Caco-2 (cell line): ENCODE results near the gene UPP1. TPM values are rescaled to one million over a fixed set of nuclear protein-coding genes. Genes with fewer than 3 reads are reported as not detected.
"Not testable (repeated sequence)": the region's sequence is repeated elsewhere in the genome, so short reads cannot be mapped to it uniquely, and the experiment has no call there.

Experiments used
- BruUV-seq: library from RNA; stranded (reverse); fragments of 400-500 nt; replicated peaks from 2 replicates; lab custom pipeline; 2021; lab: Mats Ljungman, UMichigan
- CTCF ChIA-PET: fragments of 300-600 bp; sonication (Branson Sonifier 250); formaldehyde crosslinking; loops from one replicate; lab custom pipeline; 2022; ENCODE audit warnings: antibody characterized with exemption; lab: Charles Lee
- POLR2A ChIA-PET: fragments of 300-600 bp; sonication (Branson Sonifier 250); formaldehyde crosslinking; loops from one replicate; lab custom pipeline; 2022; ENCODE audit warnings: antibody characterized with exemption; lab: Charles Lee
- DNase-seq, 2 experiments: peaks; one replicate each; pipeline versions ENCODE4 v3.0.0 to v3.0.0-alpha.2; 2020 to 2022
- H3K27me3 ChIP-seq: replicated peaks from 2 replicates; pipeline ENCODE4 v1.6.0; 2011; ENCODE audit warnings: low read length; ENCODE audit not compliant: control insufficient read depth, insufficient read depth
- H3K36me3 ChIP-seq: 2 replicates; pipeline ENCODE4 v1.5.1; 2011; ENCODE audit warnings: low read length; ENCODE audit not compliant: control insufficient read depth, insufficient read depth
- H3K4me1 ChIP-seq: fragments of 250-450 bp; sonication (Bioruptor Pico); 2 replicates; pipeline ENCODE4 v1.5.1; 2020; ENCODE audit warnings: mild to moderate bottlenecking
- H3K4me3 ChIP-seq: 2 replicates; pipeline ENCODE4 v1.5.1; 2011; ENCODE audit warnings: low read depth, mild to moderate bottlenecking, control low read depth, low read length
- H3K9me3 ChIP-seq: fragments of 250-450 bp; sonication (Bioruptor Pico); 2 replicates; pipeline ENCODE4 v1.5.1; 2020; ENCODE audit warnings: mild to moderate bottlenecking, moderate library complexity
- H3K27ac Mint-ChIP-seq: one replicate; pipeline ENCODE4 v1.8.0; 2022; ENCODE audit warnings: mixed read lengths; ENCODE audit not compliant: unreplicated experiment
- H3K27me3 Mint-ChIP-seq: one replicate; pipeline ENCODE4 v1.8.0; 2022; ENCODE audit warnings: mixed read lengths; ENCODE audit not compliant: insufficient read depth, unreplicated experiment
- H3K36me3 Mint-ChIP-seq: one replicate; pipeline ENCODE4 v1.8.0; 2022; ENCODE audit warnings: mild to moderate bottlenecking, mixed read lengths; ENCODE audit not compliant: insufficient read depth, unreplicated experiment
- H3K4me1 Mint-ChIP-seq: one replicate; pipeline ENCODE4 v1.8.0; 2022; ENCODE audit warnings: low read depth, mixed read lengths; ENCODE audit not compliant: unreplicated experiment
- H3K4me3 Mint-ChIP-seq: one replicate; pipeline ENCODE4 v1.8.0; 2022; ENCODE audit warnings: mild to moderate bottlenecking, moderate library complexity, mixed read lengths; ENCODE audit not compliant: unreplicated experiment
- H3K9me3 Mint-ChIP-seq: one replicate; pipeline ENCODE4 v1.8.0; 2022; ENCODE audit warnings: mixed read lengths; ENCODE audit not compliant: unreplicated experiment
- CTCF ChIP-seq, 2 experiments: fragments of 200-600 bp in 1 of 2; IDR thresholded peaks; 1 replicate in 1 of 2; 2 replicates in 1 of 2; pipeline versions ENCODE4 v1.5.1 to v1.8.0; 2011 to 2022; ENCODE audit warnings: antibody characterized with exemption in 1 of 2, control low read depth in 1 of 2, inconsistent platforms in 1 of 2, low read depth in 1 of 2, low read length in 1 of 2, mild to moderate bottlenecking in 1 of 2, moderate library complexity in 1 of 2; ENCODE audit not compliant: insufficient read depth in 1 of 2, severe bottlenecking in 1 of 2, unreplicated experiment in 1 of 2
- intact Hi-C: fragments of 100-400 bp; cut with micrococcal nuclease; formaldehyde crosslinking; loops from one replicate; pipeline ENCODE4 v1.10.0; 2022; ENCODE audit not compliant: unreplicated experiment
- total RNA-seq: library from RNA; stranded (reverse); gene quantifications from 2 replicates; pipeline ENCODE4 v1.2.3, GENCODE V29; 2022

Gene UPP1
- total RNA-seq, 1 experiment from 2014 or later: 20.6 TPM

GRCh38 chr7:48116043-48116442 is 27.0 kb downstream of the UPP1 start:
- H3K36me3 Mint-ChIP-seq: peaks cover 5% of the 10 kb centered on the region
- H3K4me1 Mint-ChIP-seq: peaks cover 8% of the 10 kb centered on the region
- Histone ChIP-seq H3K9me3 (0 out of 2 replicates have a peak, but pooled peaks cover 3% of the 10 kb centered on the region), H3K27me3 (no peaks in the 10 kb centered on the region), H3K4me1 (no peaks in the 10 kb centered on the region), H3K4me3 (no peak overlapping the region), H3K36me3 (no peaks in the 10 kb centered on the region)
- peaks cover 6% of the 10 kb centered on the region for H3K9me3 Mint-ChIP-seq
- no peak for TF ChIP-seq CTCF (IDR thresholded peaks at IDR 0.05; ENCODE audit: insufficient read depth in 1 of 2, low read depth in 1 of 2, low read length in 1 of 2, severe bottlenecking in 1 of 2, unreplicated experiment in 1 of 2)
- no peak for DNase-seq
- intact Hi-C loops: no loop called here
- H3K27me3 Mint-ChIP-seq: no peaks in the 10 kb centered on the region
- POLR2A ChIA-PET: no interaction called here
- no peak overlapping the region for H3K27ac Mint-ChIP-seq
- CTCF ChIA-PET: interaction anchor here (0.6 kb wide), 1 partner anchor 12 kb away, joined by 3 read pairs; no protein-coding TSS in a partner anchor
- no peak overlapping the region for H3K4me3 Mint-ChIP-seq
- no TSS peak for BruUV-seq

DNA sequence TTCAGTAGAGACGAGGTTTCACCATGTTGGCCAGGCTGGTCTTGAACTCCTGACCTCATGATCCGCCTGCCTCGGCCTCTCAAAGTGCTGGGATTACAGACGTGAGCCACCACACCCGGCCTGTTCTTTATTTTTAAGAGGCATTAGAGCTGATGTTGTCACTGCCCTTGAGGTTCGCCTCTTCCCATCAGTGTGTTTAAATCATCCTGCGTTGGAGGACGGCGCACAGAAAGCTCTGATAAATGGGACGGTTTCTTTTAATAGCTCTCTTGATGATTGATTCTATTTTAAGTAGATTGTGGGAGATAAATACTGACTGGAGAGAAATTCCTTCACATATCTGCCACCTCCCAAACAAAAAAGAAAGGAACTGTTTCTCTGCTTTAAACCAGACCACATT is 29.0 kb downstream of the UPP1 start:
- H3K27ac Mint-ChIP-seq: no peak overlapping the region
- BruUV-seq: no TSS peak
- intact Hi-C loops: no loop called here

DNA sequence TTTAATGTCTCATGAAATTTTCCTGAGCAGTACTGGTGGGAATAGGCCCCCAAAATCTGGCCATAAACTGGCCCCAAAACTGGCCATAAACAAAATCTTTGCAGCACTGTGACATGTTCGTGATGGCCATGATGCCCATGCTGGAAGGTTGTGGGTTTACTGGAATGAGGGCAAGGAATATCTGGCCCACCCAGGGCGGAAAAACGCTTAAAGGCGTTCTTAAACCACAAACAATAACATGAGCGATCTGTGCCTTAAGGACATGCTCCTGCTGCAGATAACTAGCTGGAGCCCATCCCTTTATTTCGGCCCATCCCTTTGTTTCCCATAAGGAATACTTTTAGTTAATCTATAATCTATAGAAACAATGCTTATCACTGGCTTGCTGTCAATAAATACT is 31.5 kb downstream of the UPP1 start:
- H3K27me3 Mint-ChIP-seq, H3K4me3 ChIP-seq, H3K27me3 ChIP-seq, POLR2A ChIA-PET, H3K9me3 ChIP-seq, H3K4me1 Mint-ChIP-seq, CTCF ChIA-PET, H3K4me1 ChIP-seq, intact Hi-C loops, H3K27ac Mint-ChIP-seq, BruUV-seq, H3K36me3 ChIP-seq, H3K4me3 Mint-ChIP-seq, DNase-seq, H3K36me3 Mint-ChIP-seq: not testable (repeated sequence)
- H3K9me3 Mint-ChIP-seq: peaks cover 23% of the 10 kb centered on the region

More for the DNA sequence above, 29.0 kb downstream of the UPP1 start:
- Mint-ChIP-seq H3K27me3 (no peaks in the 10 kb centered on the region), H3K4me1 (no peaks in the 10 kb centered on the region), H3K4me3 (no peak overlapping the region), H3K9me3 (peaks cover 9% of the 10 kb centered on the region), H3K36me3 (no peaks in the 10 kb centered on the region)
- no peak for TF ChIP-seq CTCF (IDR thresholded peaks at IDR 0.05; ENCODE audit: insufficient read depth in 1 of 2, low read depth in 1 of 2, low read length in 1 of 2, severe bottlenecking in 1 of 2, unreplicated experiment in 1 of 2)
- Histone ChIP-seq H3K9me3 (0 out of 2 replicates have a peak, but pooled peaks cover 6% of the 10 kb centered on the region), H3K27me3 (no peaks in the 10 kb centered on the region), H3K4me3 (no peak overlapping the region), H3K4me1 (no peaks in the 10 kb centered on the region), H3K36me3 (no peaks in the 10 kb centered on the region)
- POLR2A ChIA-PET: no interaction called here
- CTCF ChIA-PET: interaction anchor here (1.1 kb wide), 1 partner anchor 10 kb away, joined by 3 read pairs; no protein-coding TSS in a partner anchor
- no peak for DNase-seq
